Parathyroid adenoma (tissue), 2 donors: Measurements from ENCODE around the gene ZAP70.

Experiments used
- H2AFZ ChIP-seq: fragments of 300-600 bp; sonication (generic); one replicate; pipeline ENCODE4 v1.7.0; 2017; ENCODE audit warnings: antibody characterized with exemption, mild to moderate bottlenecking
- H3K27ac ChIP-seq: fragments of 300-600 bp; sonication (generic); one replicate; pipeline ENCODE4 v1.7.0; 2017
- H3K27me3 ChIP-seq: fragments of 300-600 bp; sonication (generic); one replicate; pipeline ENCODE4 v1.7.0; 2017; ENCODE audit warnings: low read length; ENCODE audit not compliant: control insufficient read depth, insufficient read depth
- H3K36me3 ChIP-seq: fragments of 300-600 bp; sonication (generic); one replicate; pipeline ENCODE4 v1.7.0; 2017; ENCODE audit warnings: low read length; ENCODE audit not compliant: control insufficient read depth, insufficient read depth
- H3K4me1 ChIP-seq: fragments of 300-600 bp; sonication (generic); one replicate; pipeline ENCODE4 v1.7.0; 2017; ENCODE audit warnings: control low read depth
- H3K4me2 ChIP-seq: fragments of 300-600 bp; sonication (generic); one replicate; pipeline ENCODE4 v1.7.0; 2017; ENCODE audit warnings: low read length
- H3K4me3 ChIP-seq: fragments of 300-600 bp; sonication (generic); one replicate; pipeline ENCODE4 v1.7.0; 2017; ENCODE audit warnings: low read depth, low read length
- H3K79me2 ChIP-seq: fragments of 300-600 bp; sonication (generic); one replicate; pipeline ENCODE4 v1.7.0; 2017; ENCODE audit warnings: control low read depth
- H3K9ac ChIP-seq: fragments of 300-600 bp; sonication (generic); one replicate; pipeline ENCODE4 v1.7.0; 2017; ENCODE audit warnings: mild to moderate bottlenecking
- H3K9me3 ChIP-seq: fragments of 300-600 bp; sonication (generic); one replicate; pipeline ENCODE4 v1.7.0; 2017; ENCODE audit warnings: low read length; ENCODE audit not compliant: control insufficient read depth
- CTCF ChIP-seq: fragments of 300-600 bp; sonication (generic); IDR thresholded peaks from one replicate; pipeline ENCODE4 v1.7.0; 2017; ENCODE audit warnings: antibody characterized with exemption, mild to moderate bottlenecking
- donor health status: primary hyperparathyroidism.

ZAP70 gene

GRCh38 chr2:97752342-97753334, 39.3 kb downstream of the ZAP70 start:
- no peak overlapping the region for H3K4me2 ChIP-seq

GRCh38 chr2:97754690-97755346, 41.4 kb downstream of the ZAP70 start:
- Histone ChIP-seq H2AFZ (no peak overlapping the region), H3K4me3 (no peak overlapping the region), H3K27ac (no peak overlapping the region), H3K36me3 (no peaks in the 10 kb centered on the region), H3K4me2 (no peak overlapping the region), H3K27me3 (no peaks in the 10 kb centered on the region), H3K79me2 (no peaks in the 10 kb centered on the region), H3K9me3 (no peaks in the 10 kb centered on the region), H3K4me1 (peaks cover 5% of the 10 kb centered on the region), H3K9ac (no peak overlapping the region)
- TF ChIP-seq CTCF, result no peak

More at GRCh38 chr2:97752342-97753334, 39.3 kb downstream of the ZAP70 start:
- Histone ChIP-seq H3K9me3 (no peaks in the 10 kb centered on the region), H3K4me1 (peaks cover 5% of the 10 kb centered on the region), H3K36me3 (no peaks in the 10 kb centered on the region), H3K9ac (no peak overlapping the region), H3K79me2 (no peaks in the 10 kb centered on the region), H3K27me3 (no peaks in the 10 kb centered on the region), H2AFZ (no peak overlapping the region), H3K4me3 (no peak overlapping the region), H3K27ac (no peak overlapping the region)
- no peak for TF ChIP-seq CTCF

- Histone ChIP-seq H3K27ac (no peak overlapping the region), H3K9ac (no peak overlapping the region), H3K9me3 (no peaks in the 10 kb centered on the region), H3K79me2 (no peaks in the 10 kb centered on the region), H3K36me3 (no peaks in the 10 kb centered on the region), H3K27me3 (no peaks in the 10 kb centered on the region), H2AFZ (no peak overlapping the region), H3K4me3 (no peak overlapping the region), H3K4me2 (no peak overlapping the region), H3K4me1 (peaks cover 5% of the 10 kb centered on the region)
- no peak for TF ChIP-seq CTCF
These were observed 42.1 kb downstream of the ZAP70 start for GRCh38 chr2:97755491-97755890.

GRCh38 chr2:97757062-97757461, 43.7 kb downstream of the ZAP70 start:
- Histone ChIP-seq H3K79me2 (no peaks in the 10 kb centered on the region), H3K27me3 (no peaks in the 10 kb centered on the region), H3K4me3 (no peak overlapping the region), H3K27ac (no peak overlapping the region), H3K4me1 (peaks cover 2% of the 10 kb centered on the region), H3K36me3 (no peaks in the 10 kb centered on the region), H3K9ac (no peak overlapping the region), H2AFZ (no peak overlapping the region), H3K4me2 (no peak overlapping the region), H3K9me3 (no peaks in the 10 kb centered on the region)
- no peak for TF ChIP-seq CTCF
